ENCODE results near the gene NRBP1. TPM values are rescaled to one million over a fixed set of nuclear protein-coding genes. Genes with fewer than 3 reads are reported as not detected.

NRBP1 gene
- total RNA-seq, 1 experiment from 2014 or later: 140 TPM

- peaks cover 3% of the 10 kb centered on the region for H3K79me1 ChIP-seq (ENCODE audit: insufficient read depth, low read depth, low read length, poor library complexity, severe bottlenecking)
- no peak within 1 kb of the TSS for H2AFZ ChIP-seq (ENCODE audit: low read length)
- peak within 1 kb of the TSS; percentile 83 for H3K4me2 ChIP-seq (ENCODE audit: insufficient read depth, insufficient read length, low read length)
- no peak within 1 kb of the TSS for H4K91ac ChIP-seq (ENCODE audit: insufficient read length, low read depth, low read length)
- H3K27ac Mint-ChIP-seq: peak within 1 kb of the TSS; percentile 87 to 94 (median 89)
- no peak within 1 kb of the TSS for H2AK5ac ChIP-seq (ENCODE audit: insufficient read length, low read length)
- no peaks in the 10 kb centered on the region for H4K20me1 ChIP-seq (ENCODE audit: control insufficient read depth, insufficient read depth, insufficient read length)
- H3K27me3 Mint-ChIP-seq (ENCODE audit: low read depth): no peaks in the 10 kb centered on the region; the same call in 1 of the 2 replicates
- peak; percentile 97 for DNase-seq
- peak within 1 kb of the TSS; percentile 17 for H3K27ac ChIP-seq (ENCODE audit: insufficient read length, low read depth, low read length)
- H3K27me3 ChIP-seq (ENCODE audit: insufficient read depth, low read length): no peaks in the 10 kb centered on the region
- H3K79me2 ChIP-seq (ENCODE audit: insufficient read depth, low read length): peaks cover 30% of the 10 kb centered on the region; the same call in 1 of the 2 replicates
- no peak within 1 kb of the TSS for H3K23ac ChIP-seq (ENCODE audit: insufficient read length, low read depth, low read length)
- peak within 1 kb of the TSS; percentile 16 for H2BK120ac ChIP-seq (ENCODE audit: low read depth, low read length, poor library complexity, severe bottlenecking)
- H3K9me3 Mint-ChIP-seq: peaks cover 4 to 11% of the 10 kb centered on the region in 2 experiments; a peak in 2 of 5 replicates
- no peak within 1 kb of the TSS for H2BK20ac ChIP-seq (ENCODE audit: low read depth, low read length, poor library complexity, severe bottlenecking)
- no CpG with 5 or more reads among the region's 82 CpGs for WGBS (ENCODE audit: extremely low coverage, insufficient read length, low lambda C conversion rate)
- peak within 1 kb of the TSS; percentile 3; the same call in 1 of the 2 replicates for H3K4ac ChIP-seq (ENCODE audit: low read depth, low read length)
- peak within 1 kb of the TSS; percentile 19 for H4K5ac ChIP-seq (ENCODE audit: insufficient read length, low read depth, low read length)
- H3K9ac ChIP-seq (ENCODE audit: extremely low read depth, insufficient read length, low read length): peak within 1 kb of the TSS; percentile 86
- H3K56ac ChIP-seq (ENCODE audit: insufficient read length, low read depth, low read length): no peak within 1 kb of the TSS
- H3K18ac ChIP-seq (ENCODE audit: insufficient read length, low read depth, low read length): peak within 1 kb of the TSS; percentile 76
- peak within 1 kb of the TSS; percentile 62 for H3K14ac ChIP-seq (ENCODE audit: insufficient read depth, low read length)
- no peaks in the 10 kb centered on the region for H3K4me1 ChIP-seq (ENCODE audit: insufficient read depth, low read length)
- no peak within 1 kb of the TSS for H2BK15ac ChIP-seq (ENCODE audit: low read depth, low read length)
- H3K4me3 Mint-ChIP-seq: peak within 1 kb of the TSS; percentile 89 to 93
- no peak within 1 kb of the TSS for H4K8ac ChIP-seq (replicated peaks; ENCODE audit: insufficient read length, low read depth, low read length)
- peaks cover 18 to 20% of the 10 kb centered on the region in 2 experiments for H3K4me1 Mint-ChIP-seq
- H2BK12ac ChIP-seq (ENCODE audit: insufficient read length, low read depth, low read length): no peak within 1 kb of the TSS
- no peak within 1 kb of the TSS for H3T11ph ChIP-seq (ENCODE audit: low read length)
- TF ChIP-seq CTCF (conservative IDR thresholded peaks at IDR 0.05): no peak
- no peak within 1 kb of the TSS for H2BK5ac ChIP-seq (ENCODE audit: insufficient read length, low read length)
- peaks cover 9% of the 10 kb centered on the region for H3K23me2 ChIP-seq (ENCODE audit: insufficient read length, low read depth, low read length, poor library complexity, severe bottlenecking)
- peaks cover 4 to 25% (median 17%) of the 10 kb centered on the region in 3 experiments; a peak in 6 of 7 replicates for H3K36me3 Mint-ChIP-seq (ENCODE audit: insufficient read depth in 1 of 3, low read depth in 3 of 3)
- H3K9me3 ChIP-seq (ENCODE audit: control insufficient read depth, low read depth, low read length): no peaks in the 10 kb centered on the region
Measured at GRCh38 chr2:27409321-27410073, 18.9 kb upstream of the NRBP1 start, which contains the start of gene PPM1G. Gene PPM1G (minus strand): TSS chr2:27409591. CDS start chr2:27409422, 169 bp downstream.

All from H9 (cell line).